GM12878 (cell line): ENCODE results near the gene SPEG. TPM values are rescaled to one million over a fixed set of nuclear protein-coding genes. Genes with fewer than 3 reads are reported as not detected.

Source experiments
- ATF7 ChIP-seq: fragments of 450-650 bp; IDR thresholded peaks from 2 replicates; pipeline ENCODE4 v1.6.1; 2016; ENCODE audit warnings: low read depth, mild to moderate bottlenecking
- BRCA1 ChIP-seq: IDR thresholded peaks from 2 replicates; pipeline ENCODE4 v1.6.1; 2011; ENCODE audit warnings: low read depth, low read length, improper control_type of control experiment
- CHD4 ChIP-seq: fragments of 200-600 bp; sonication (generic); IDR thresholded peaks from 2 replicates; pipeline ENCODE4 v1.6.1; 2016; ENCODE audit warnings: mild to moderate bottlenecking
- ETV6 ChIP-seq, 2 experiments: fragments of 450-650 bp in 1 of 2; IDR thresholded peaks in 1 of 2; conservative IDR thresholded peaks in 1 of 2; 2 replicates each; pipeline ENCODE4 v1.6.1; 2014; ENCODE audit warnings: antibody characterized with exemption in 1 of 2, borderline replicate concordance in 1 of 2, low read depth in 1 of 2, mild to moderate bottlenecking in 1 of 2, moderate library complexity in 1 of 2
- MEF2B ChIP-seq: fragments of 450-650 bp; IDR thresholded peaks from 2 replicates; pipeline ENCODE4 v1.6.1; 2018; ENCODE audit warnings: mild to moderate bottlenecking, moderate library complexity; ENCODE audit not compliant: partially characterized antibody, poor library complexity, severe bottlenecking
- SPI1 ChIP-seq: IDR thresholded peaks from 2 replicates; pipeline ENCODE4 v1.6.1; 2011; ENCODE audit warnings: low read depth, mild to moderate bottlenecking, low read length, moderate library complexity, borderline replicate concordance; ENCODE audit not compliant: insufficient read depth
- ZBTB40 ChIP-seq: fragments of 450-650 bp; IDR thresholded peaks from 2 replicates; pipeline ENCODE4 v1.6.1; 2016; ENCODE audit warnings: mild to moderate bottlenecking, moderate library complexity, borderline replicate concordance
- polyA plus RNA-seq, 11 experiments: library from polyadenylated mRNA; depleted of rRNA in 4 of 11; unstranded in 6 of 11; stranded (reverse) in 5 of 11; fragments of >200 nt; fragmentation: Nextera tagmentation in 4 of 11; fragmentation: Illumina TruSeq in 1 of 11; extraction: Ambion mirVana in 4 of 11; extraction: Trizol in 1 of 11; gene quantifications; 1 replicate in 1 of 11; 2 replicates in 10 of 11; pipeline versions ENCODE4 v1.2.1 to v1.2.3, GENCODE V29; 2011 to 2016; ENCODE audit warnings: inconsistent platforms in 2 of 11, missing spikeins in 2 of 11, low read depth in 1 of 11
- total RNA-seq, 4 experiments: library from RNA; depleted of rRNA in 3 of 4; stranded (reverse); fragments of >200 nt in 3 of 4; fragmentation: Illumina TruSeq in 1 of 4; extraction: Trizol in 1 of 4; gene quantifications; 2 replicates each; pipeline versions ENCODE4 v1.2.1 to v1.2.3, GENCODE V29; 2013 to 2021
- TF ChIP-seq, protein P1 (sequence below): fragments of 450-650 bp; formaldehyde crosslinking; IDR thresholded peaks from 2 replicates; pipeline ENCODE4 v1.4.0; 2020; ENCODE audit warnings: mild to moderate bottlenecking, moderate library complexity
- TF ChIP-seq, protein P2 (sequence below): fragments of 450-650 bp; IDR thresholded peaks from 2 replicates; pipeline ENCODE4 v1.6.1; 2017; ENCODE audit warnings: borderline replicate concordance
- TF ChIP-seq, protein P3 (sequence below): fragments of 450-650 bp; IDR thresholded peaks from 2 replicates; pipeline ENCODE4 v1.6.1; 2016; ENCODE audit warnings: mild to moderate bottlenecking

The SPEG gene
- total and polyA plus RNA-seq, 10 of the 15 experiments (the other 5 are each of a cell fraction or from before 2014, with no cell fraction given): 0.03 to 0.28 TPM; not detected in 8

DNA sequence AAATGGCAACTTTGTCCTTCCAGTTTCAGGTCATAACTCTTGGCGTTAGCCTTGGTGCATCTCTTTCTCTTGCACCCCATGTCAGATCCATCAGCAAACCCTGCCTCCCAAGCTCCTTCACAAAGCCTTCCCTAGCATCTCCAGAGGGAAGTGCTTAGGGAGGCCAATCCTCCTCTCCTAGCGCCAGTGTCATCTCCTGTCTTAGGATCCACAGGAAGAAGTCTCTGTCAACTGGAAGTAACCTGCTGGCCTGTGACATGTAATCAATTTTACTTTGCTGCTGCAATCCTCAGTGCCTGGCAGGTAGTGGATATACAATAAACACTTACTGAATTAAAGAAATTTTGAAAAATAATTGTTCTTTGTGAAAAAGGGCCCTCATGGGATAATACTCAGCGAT, 39.0 kb upstream of the SPEG start (continued):
- TF ChIP-seq, protein P1, sequence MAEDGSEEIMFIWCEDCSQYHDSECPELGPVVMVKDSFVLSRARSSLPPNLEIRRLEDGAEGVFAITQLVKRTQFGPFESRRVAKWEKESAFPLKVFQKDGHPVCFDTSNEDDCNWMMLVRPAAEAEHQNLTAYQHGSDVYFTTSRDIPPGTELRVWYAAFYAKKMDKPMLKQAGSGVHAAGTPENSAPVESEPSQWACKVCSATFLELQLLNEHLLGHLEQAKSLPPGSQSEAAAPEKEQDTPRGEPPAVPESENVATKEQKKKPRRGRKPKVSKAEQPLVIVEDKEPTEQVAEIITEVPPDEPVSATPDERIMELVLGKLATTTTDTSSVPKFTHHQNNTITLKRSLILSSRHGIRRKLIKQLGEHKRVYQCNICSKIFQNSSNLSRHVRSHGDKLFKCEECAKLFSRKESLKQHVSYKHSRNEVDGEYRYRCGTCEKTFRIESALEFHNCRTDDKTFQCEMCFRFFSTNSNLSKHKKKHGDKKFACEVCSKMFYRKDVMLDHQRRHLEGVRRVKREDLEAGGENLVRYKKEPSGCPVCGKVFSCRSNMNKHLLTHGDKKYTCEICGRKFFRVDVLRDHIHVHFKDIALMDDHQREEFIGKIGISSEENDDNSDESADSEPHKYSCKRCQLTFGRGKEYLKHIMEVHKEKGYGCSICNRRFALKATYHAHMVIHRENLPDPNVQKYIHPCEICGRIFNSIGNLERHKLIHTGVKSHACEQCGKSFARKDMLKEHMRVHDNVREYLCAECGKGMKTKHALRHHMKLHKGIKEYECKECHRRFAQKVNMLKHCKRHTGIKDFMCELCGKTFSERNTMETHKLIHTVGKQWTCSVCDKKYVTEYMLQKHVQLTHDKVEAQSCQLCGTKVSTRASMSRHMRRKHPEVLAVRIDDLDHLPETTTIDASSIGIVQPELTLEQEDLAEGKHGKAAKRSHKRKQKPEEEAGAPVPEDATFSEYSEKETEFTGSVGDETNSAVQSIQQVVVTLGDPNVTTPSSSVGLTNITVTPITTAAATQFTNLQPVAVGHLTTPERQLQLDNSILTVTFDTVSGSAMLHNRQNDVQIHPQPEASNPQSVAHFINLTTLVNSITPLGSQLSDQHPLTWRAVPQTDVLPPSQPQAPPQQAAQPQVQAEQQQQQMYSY (CRISPR knock-in tag): no peak
- TF ChIP-seq, protein P2, sequence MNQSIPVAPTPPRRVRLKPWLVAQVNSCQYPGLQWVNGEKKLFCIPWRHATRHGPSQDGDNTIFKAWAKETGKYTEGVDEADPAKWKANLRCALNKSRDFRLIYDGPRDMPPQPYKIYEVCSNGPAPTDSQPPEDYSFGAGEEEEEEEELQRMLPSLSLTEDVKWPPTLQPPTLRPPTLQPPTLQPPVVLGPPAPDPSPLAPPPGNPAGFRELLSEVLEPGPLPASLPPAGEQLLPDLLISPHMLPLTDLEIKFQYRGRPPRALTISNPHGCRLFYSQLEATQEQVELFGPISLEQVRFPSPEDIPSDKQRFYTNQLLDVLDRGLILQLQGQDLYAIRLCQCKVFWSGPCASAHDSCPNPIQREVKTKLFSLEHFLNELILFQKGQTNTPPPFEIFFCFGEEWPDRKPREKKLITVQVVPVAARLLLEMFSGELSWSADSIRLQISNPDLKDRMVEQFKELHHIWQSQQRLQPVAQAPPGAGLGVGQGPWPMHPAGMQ: no peak
- TF ChIP-seq ZBTB40 (no peak), ATF7 (no peak), BRCA1 (no peak), ETV6 (conservative IDR thresholded peaks at IDR 0.05 in 1 of 2, IDR thresholded peaks at IDR 0.05 in 1 of 2; ENCODE audit: borderline replicate concordance in 1 of 2, low read depth in 1 of 2) (no peak), MEF2B (no peak), SPI1 (no peak), CHD4 (no peak)
- TF ChIP-seq, protein P3, sequence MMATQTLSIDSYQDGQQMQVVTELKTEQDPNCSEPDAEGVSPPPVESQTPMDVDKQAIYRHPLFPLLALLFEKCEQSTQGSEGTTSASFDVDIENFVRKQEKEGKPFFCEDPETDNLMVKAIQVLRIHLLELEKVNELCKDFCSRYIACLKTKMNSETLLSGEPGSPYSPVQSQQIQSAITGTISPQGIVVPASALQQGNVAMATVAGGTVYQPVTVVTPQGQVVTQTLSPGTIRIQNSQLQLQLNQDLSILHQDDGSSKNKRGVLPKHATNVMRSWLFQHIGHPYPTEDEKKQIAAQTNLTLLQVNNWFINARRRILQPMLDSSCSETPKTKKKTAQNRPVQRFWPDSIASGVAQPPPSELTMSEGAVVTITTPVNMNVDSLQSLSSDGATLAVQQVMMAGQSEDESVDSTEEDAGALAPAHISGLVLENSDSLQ: no peak
